Type B pancreatic cell (in vitro differentiated cells): Measurements from ENCODE around the gene ACBD7. TPM values are rescaled to one million over a fixed set of nuclear protein-coding genes. Genes with fewer than 3 reads are reported as not detected.

Source experiments
- DNase-seq: peaks from one replicate; pipeline ENCODE4 v3.0.0; 2021; ENCODE audit warnings: mixed read lengths; ENCODE audit not compliant: unreplicated experiment; ENCODE audit errors: extremely low spot score
- H3K27ac Mint-ChIP-seq: 2 replicates; pipeline ENCODE4 v1.8.0; 2021; ENCODE audit warnings: mild to moderate bottlenecking, mixed read lengths
- H3K27me3 Mint-ChIP-seq: 2 replicates; pipeline ENCODE4 v1.8.0; 2021; ENCODE audit warnings: mixed read lengths
- H3K36me3 Mint-ChIP-seq: 2 replicates; pipeline ENCODE4 v1.8.0; 2021; ENCODE audit warnings: mixed read lengths
- H3K4me1 Mint-ChIP-seq: one replicate; pipeline ENCODE4 v1.8.0; 2021; ENCODE audit warnings: mixed read lengths; ENCODE audit not compliant: unreplicated experiment
- H3K4me3 Mint-ChIP-seq: 2 replicates; pipeline ENCODE4 v1.8.0; 2021; ENCODE audit warnings: mild to moderate bottlenecking, mixed read lengths
- H3K9me3 Mint-ChIP-seq: 2 replicates; pipeline ENCODE4 v1.8.0; 2021; ENCODE audit warnings: mixed read lengths
- total RNA-seq: library from RNA; stranded (reverse); gene quantifications from 2 replicates; pipeline ENCODE4 v1.2.1, GENCODE V29; 2021; ENCODE audit warnings: low replicate concordance
- TF ChIP-seq, protein P1 (sequence below): fragments of 200-600 bp; sonication (generic); conservative IDR thresholded peaks from 2 replicates; pipeline ENCODE4 v1.5.0; 2021; ENCODE audit warnings: antibody characterized with exemption, mild to moderate bottlenecking

Gene ACBD7
- total RNA-seq, 1 donor from 2014 or later = 4.3 TPM

DNA sequence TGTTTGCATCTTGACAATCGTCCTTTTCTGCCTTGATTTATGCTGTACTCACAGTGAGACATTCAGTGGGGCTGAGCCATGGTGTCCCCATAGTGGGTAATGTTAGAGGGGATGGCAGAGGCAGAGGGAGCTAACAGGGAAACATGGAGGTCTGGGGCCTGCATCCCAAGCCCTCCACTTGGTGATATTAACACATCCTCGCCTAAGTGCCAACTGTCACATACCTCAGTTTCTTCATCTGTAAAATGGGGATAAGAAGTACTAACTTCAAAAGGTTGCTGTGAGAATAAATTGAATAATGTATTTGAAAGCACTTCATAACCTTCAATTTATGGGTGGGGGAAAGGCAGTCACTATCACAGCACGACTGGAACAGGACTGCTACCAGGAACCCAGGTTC lies 36.3 kb upstream of the ACBD7 start:
- Mint-ChIP-seq H3K4me3 (no peak overlapping the region), H3K4me1 (no peaks in the 10 kb centered on the region), H3K36me3 (peaks cover 23% of the 10 kb centered on the region), H3K27me3 (no peaks in the 10 kb centered on the region), H3K9me3 (no peaks in the 10 kb centered on the region), H3K27ac (no peak overlapping the region)
- TF ChIP-seq, protein P1, sequence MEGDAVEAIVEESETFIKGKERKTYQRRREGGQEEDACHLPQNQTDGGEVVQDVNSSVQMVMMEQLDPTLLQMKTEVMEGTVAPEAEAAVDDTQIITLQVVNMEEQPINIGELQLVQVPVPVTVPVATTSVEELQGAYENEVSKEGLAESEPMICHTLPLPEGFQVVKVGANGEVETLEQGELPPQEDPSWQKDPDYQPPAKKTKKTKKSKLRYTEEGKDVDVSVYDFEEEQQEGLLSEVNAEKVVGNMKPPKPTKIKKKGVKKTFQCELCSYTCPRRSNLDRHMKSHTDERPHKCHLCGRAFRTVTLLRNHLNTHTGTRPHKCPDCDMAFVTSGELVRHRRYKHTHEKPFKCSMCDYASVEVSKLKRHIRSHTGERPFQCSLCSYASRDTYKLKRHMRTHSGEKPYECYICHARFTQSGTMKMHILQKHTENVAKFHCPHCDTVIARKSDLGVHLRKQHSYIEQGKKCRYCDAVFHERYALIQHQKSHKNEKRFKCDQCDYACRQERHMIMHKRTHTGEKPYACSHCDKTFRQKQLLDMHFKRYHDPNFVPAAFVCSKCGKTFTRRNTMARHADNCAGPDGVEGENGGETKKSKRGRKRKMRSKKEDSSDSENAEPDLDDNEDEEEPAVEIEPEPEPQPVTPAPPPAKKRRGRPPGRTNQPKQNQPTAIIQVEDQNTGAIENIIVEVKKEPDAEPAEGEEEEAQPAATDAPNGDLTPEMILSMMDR = no peak
- DNase-seq = no peak

DNA sequence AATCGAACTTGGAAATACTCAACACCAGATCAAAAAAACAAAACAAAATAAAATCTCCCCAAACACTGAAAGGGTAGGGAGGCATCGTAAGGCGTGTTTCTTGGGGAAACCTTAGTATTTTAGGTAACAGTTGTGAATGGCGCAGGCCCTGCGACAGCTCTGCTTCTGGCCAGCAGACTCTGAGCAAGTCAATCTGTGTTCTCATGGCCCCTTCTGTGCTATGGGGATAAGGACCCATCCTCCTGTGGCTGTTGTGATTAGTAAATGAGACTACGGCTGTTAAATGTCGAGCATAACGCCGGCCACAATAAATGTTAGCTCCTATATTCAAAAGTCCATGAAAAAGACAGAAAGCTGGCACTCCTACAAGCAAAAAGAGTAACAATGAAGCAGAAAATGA lies 35.6 kb upstream of the ACBD7 start:
- Mint-ChIP-seq H3K4me1 (no peaks in the 10 kb centered on the region), H3K9me3 (no peaks in the 10 kb centered on the region), H3K36me3 (peaks cover 25% of the 10 kb centered on the region), H3K27me3 (no peaks in the 10 kb centered on the region), H3K4me3 (no peak overlapping the region), H3K27ac (no peak overlapping the region)
- TF ChIP-seq, protein P1 = no peak
- no peak for DNase-seq

DNA sequence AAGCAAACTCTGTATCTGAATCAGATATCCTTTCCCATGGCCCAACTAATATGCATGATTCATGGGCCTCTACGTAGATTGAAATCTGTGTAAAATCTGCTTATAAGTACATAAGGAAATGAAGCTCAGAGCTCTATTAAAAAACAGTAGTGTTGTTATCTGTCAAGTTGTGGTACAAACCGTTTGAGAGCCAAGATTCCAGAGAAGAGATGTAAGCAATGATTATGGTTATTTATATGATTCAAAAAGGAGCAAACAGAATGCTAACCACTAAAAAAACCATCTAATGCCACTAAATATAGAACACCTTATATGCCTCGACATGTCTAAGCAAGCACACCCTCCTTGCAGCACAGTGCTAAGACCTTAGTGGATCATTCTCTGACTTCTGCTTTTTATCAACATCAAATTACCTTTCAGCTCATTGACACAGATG lies 35.2 kb upstream of the ACBD7 start:
- H3K27ac Mint-ChIP-seq = no peak overlapping the region
- H3K27me3 Mint-ChIP-seq = no peaks in the 10 kb centered on the region
- no peaks in the 10 kb centered on the region for H3K4me1 Mint-ChIP-seq
- peaks cover 28% of the 10 kb centered on the region for H3K36me3 Mint-ChIP-seq
- TF ChIP-seq, protein P1 = no peak
- no peak overlapping the region for H3K4me3 Mint-ChIP-seq
- DNase-seq = no peak
- H3K9me3 Mint-ChIP-seq = no peaks in the 10 kb centered on the region

DNA sequence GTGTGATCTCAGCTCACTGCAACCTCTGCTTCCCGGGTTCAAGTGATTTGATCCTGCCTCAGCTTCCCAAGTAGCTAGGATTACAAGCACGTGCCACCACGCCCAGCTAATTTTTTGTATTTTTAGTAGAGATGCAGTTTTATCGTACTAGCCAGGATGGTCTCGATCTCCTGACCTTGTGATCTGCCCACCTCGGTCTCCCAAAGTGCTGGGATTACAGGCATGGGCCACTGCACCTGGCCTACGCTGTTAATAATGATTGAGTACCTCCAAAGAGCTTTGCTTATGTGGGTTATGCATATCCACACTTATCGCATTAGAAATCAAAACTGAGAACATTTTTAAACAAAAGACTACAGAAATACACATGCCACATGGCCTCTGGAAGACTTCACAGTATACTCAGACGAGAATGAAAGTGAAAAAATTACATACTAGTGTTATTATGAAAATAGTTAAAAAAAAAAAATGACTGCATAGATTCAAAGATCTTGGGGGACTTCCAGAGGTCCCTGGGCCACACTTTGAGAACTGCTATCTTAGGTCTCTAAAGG lies 34.0 kb upstream of the ACBD7 start:
- DNase-seq = no peak
- no peak overlapping the region for H3K27ac Mint-ChIP-seq
- peaks cover 21% of the 10 kb centered on the region for H3K36me3 Mint-ChIP-seq
- H3K4me3 Mint-ChIP-seq = no peak overlapping the region
- no peaks in the 10 kb centered on the region for H3K27me3 Mint-ChIP-seq
- no peaks in the 10 kb centered on the region for H3K4me1 Mint-ChIP-seq
- no peaks in the 10 kb centered on the region for H3K9me3 Mint-ChIP-seq
- TF ChIP-seq, protein P1 = no peak

DNA sequence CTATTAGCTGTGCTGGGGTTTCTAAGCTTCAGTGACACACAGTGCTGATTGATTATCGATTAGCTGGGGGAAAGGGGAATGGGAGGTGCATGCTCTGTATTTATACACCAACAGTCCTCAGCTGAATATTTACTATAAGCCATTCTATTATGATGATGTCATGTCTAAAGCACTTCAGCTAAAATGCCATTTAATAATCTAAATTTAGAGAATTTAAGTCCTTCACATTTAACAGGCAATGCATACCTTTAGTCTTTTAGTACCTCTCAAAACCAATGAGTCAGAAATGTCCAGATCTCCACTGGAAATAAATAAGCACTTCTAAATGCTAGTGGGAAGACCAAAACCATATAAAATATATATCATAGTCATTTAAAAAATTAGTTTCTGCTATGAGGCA lies 33.1 kb upstream of the ACBD7 start:
- Mint-ChIP-seq H3K27me3 (no peaks in the 10 kb centered on the region), H3K9me3 (no peaks in the 10 kb centered on the region), H3K27ac (no peak overlapping the region), H3K4me3 (no peak overlapping the region), H3K36me3 (peaks cover 21% of the 10 kb centered on the region), H3K4me1 (no peaks in the 10 kb centered on the region)
- TF ChIP-seq, protein P1 = no peak
- DNase-seq = no peak

DNA sequence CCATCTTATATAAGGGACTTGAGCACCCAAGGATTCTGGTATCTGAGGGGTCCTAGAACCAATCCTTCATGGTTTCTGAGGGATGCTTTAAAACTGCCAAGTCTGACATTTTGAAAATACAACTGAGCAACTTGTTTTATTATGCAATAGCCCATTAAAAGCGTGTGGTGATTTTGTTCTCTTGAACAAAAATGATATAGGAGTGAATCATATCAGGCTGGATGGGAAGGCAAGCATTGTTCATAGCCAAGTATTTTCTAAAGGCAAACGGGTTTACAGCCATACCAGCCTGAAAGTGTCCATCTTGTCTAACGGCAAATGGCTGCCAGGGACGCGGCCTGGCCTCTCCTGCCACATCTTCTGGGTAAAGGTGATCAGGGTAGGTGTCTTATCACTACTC lies 31.9 kb upstream of the ACBD7 start:
- TF ChIP-seq, protein P1 = no peak
- Mint-ChIP-seq H3K27me3 (no peaks in the 10 kb centered on the region), H3K4me1 (no peaks in the 10 kb centered on the region), H3K4me3 (no peak overlapping the region), H3K27ac (no peak overlapping the region), H3K36me3 (peaks cover 17% of the 10 kb centered on the region), H3K9me3 (no peaks in the 10 kb centered on the region)
- no peak for DNase-seq
